22Rv1 (cell line): Measurements from ENCODE around the gene OR2V2.

Source experiments
- CTCF ChIP-seq: fragments of 450-650 bp; IDR thresholded peaks from 2 replicates; pipeline ENCODE4 v1.5.1; 2017; ENCODE audit warnings: mild to moderate bottlenecking
- ZFX ChIP-seq: fragments of 450-650 bp; IDR thresholded peaks from 2 replicates; pipeline ENCODE4 v1.6.1; 2017; ENCODE audit warnings: antibody characterized with exemption, borderline replicate concordance

- TF ChIP-seq CTCF (no peak), ZFX (no peak)
These were observed 14.3 kb upstream of the OR2V2 start for GRCh38 chr5:181133083-181133482.
